ENCODE results near the gene CELF2. TPM values are rescaled to one million over a fixed set of nuclear protein-coding genes. Genes with fewer than 3 reads are reported as not detected.
"Not testable (repeated sequence)": the region's sequence is repeated elsewhere in the genome, so short reads cannot be mapped to it uniquely, and the experiment has no call there.

CELF2 gene
- total RNA-seq, 1 experiment from 2014 or later: 0.07 TPM

GRCh38 chr10:11184093-11184492 lies 166.4 kb downstream of the CELF2 start:
- DNase-seq (ENCODE audit: unreplicated experiment): no peak
- no peaks in the 10 kb centered on the region for H3K9me3 Mint-ChIP-seq (ENCODE audit: unreplicated experiment)
- no peak overlapping the region for H3K4me3 Mint-ChIP-seq (ENCODE audit: unreplicated experiment)
- POLR2A ChIA-PET: interaction anchor here (0.6 kb wide), 1 partner anchor 136 kb away, joined by 5 read pairs; no protein-coding TSS in a partner anchor
- intact Hi-C loops (cut with micrococcal nuclease): no loop called here
- no TSS peak for BruUV-seq (replicated peaks)
- no peaks in the 10 kb centered on the region for H3K4me1 Mint-ChIP-seq (ENCODE audit: insufficient read depth, unreplicated experiment)
- no peaks in the 10 kb centered on the region for H3K36me3 Mint-ChIP-seq (ENCODE audit: insufficient read depth, unreplicated experiment)
- CTCF ChIA-PET: no interaction called here
- H3K27ac Mint-ChIP-seq (ENCODE audit: low read depth, unreplicated experiment): no peak overlapping the region
- TF ChIP-seq CTCF (IDR thresholded peaks at IDR 0.05; ENCODE audit: unreplicated experiment): no peak
- H3K27me3 Mint-ChIP-seq (ENCODE audit: insufficient read depth, unreplicated experiment): peaks cover 61% of the 10 kb centered on the region

GRCh38 chr10:11185128-11185665 lies 167.5 kb downstream of the CELF2 start:
- intact Hi-C loops (cut with micrococcal nuclease); CTCF ChIA-PET; POLR2A ChIA-PET; BruUV-seq (replicated peaks); H3K9me3 Mint-ChIP-seq (ENCODE audit: unreplicated experiment); H3K4me1 Mint-ChIP-seq (ENCODE audit: insufficient read depth, unreplicated experiment); DNase-seq (ENCODE audit: unreplicated experiment); H3K4me3 Mint-ChIP-seq (ENCODE audit: unreplicated experiment); H3K27ac Mint-ChIP-seq (ENCODE audit: low read depth, unreplicated experiment); H3K36me3 Mint-ChIP-seq (ENCODE audit: insufficient read depth, unreplicated experiment): not testable (repeated sequence)
- H3K27me3 Mint-ChIP-seq (ENCODE audit: insufficient read depth, unreplicated experiment): peaks cover 65% of the 10 kb centered on the region

- ChIA-PET POLR2A (no interaction called here), CTCF (no interaction called here)
- Mint-ChIP-seq H3K36me3 (ENCODE audit: insufficient read depth, unreplicated experiment) (no peaks in the 10 kb centered on the region), H3K27ac (ENCODE audit: low read depth, unreplicated experiment) (no peak overlapping the region), H3K4me3 (ENCODE audit: unreplicated experiment) (no peak overlapping the region), H3K27me3 (ENCODE audit: insufficient read depth, unreplicated experiment) (peaks cover 59% of the 10 kb centered on the region), H3K4me1 (ENCODE audit: insufficient read depth, unreplicated experiment) (no peaks in the 10 kb centered on the region), H3K9me3 (ENCODE audit: unreplicated experiment) (no peaks in the 10 kb centered on the region)
- no TSS peak for BruUV-seq (replicated peaks)
- no peak for TF ChIP-seq CTCF (IDR thresholded peaks at IDR 0.05; ENCODE audit: unreplicated experiment)
- DNase-seq (ENCODE audit: unreplicated experiment): no peak
- intact Hi-C loops (cut with micrococcal nuclease): no loop called here
Measured at GRCh38 chr10:11186374-11186773, 168.7 kb downstream of the CELF2 start.

- CTCF ChIA-PET: no interaction called here
- Mint-ChIP-seq H3K36me3 (ENCODE audit: insufficient read depth, unreplicated experiment) (no peaks in the 10 kb centered on the region), H3K27me3 (ENCODE audit: insufficient read depth, unreplicated experiment) (peaks cover 48% of the 10 kb centered on the region), H3K27ac (ENCODE audit: low read depth, unreplicated experiment) (no peak overlapping the region), H3K9me3 (ENCODE audit: unreplicated experiment) (no peaks in the 10 kb centered on the region), H3K4me3 (ENCODE audit: unreplicated experiment) (no peak overlapping the region), H3K4me1 (ENCODE audit: insufficient read depth, unreplicated experiment) (no peaks in the 10 kb centered on the region)
- no peak for TF ChIP-seq CTCF (IDR thresholded peaks at IDR 0.05; ENCODE audit: unreplicated experiment)
- intact Hi-C loops (cut with micrococcal nuclease): no loop called here
- POLR2A ChIA-PET: no interaction called here
- DNase-seq (ENCODE audit: unreplicated experiment): no peak
- no TSS peak for BruUV-seq (replicated peaks)
Measured at GRCh38 chr10:11189582-11190376, 172.1 kb downstream of the CELF2 start.

Measured in MCF 10A (cell line).